H1 (cell line): ENCODE data around the gene QPCTL. TPM values are rescaled to one million over a fixed set of nuclear protein-coding genes. Genes with fewer than 3 reads are reported as not detected.

Experiments used
- CTCF ChIA-PET: fragments of 300-600 bp; sonication (Branson Sonifier 250); formaldehyde crosslinking; loops from one replicate; lab custom pipeline; 2021; ENCODE audit not compliant: partially characterized antibody; lab: Charles Lee
- POLR2A ChIA-PET: fragments of 300-600 bp; sonication (Branson Sonifier 250); formaldehyde crosslinking; loops from one replicate; lab custom pipeline; 2021; ENCODE audit warnings: inconsistent platforms; ENCODE audit not compliant: partially characterized antibody; lab: Charles Lee
- DNase-seq, 2 experiments: peaks; one replicate each; pipeline versions ENCODE4 v3.0.0 to v3.0.0-alpha.2; 2010 to 2022; ENCODE audit warnings: low spot score in 2 of 2, low read depth in 1 of 2, mixed read lengths in 1 of 2
- FAIRE-seq: peaks from 2 replicates; lab custom pipeline; 2011; peaks lifted over from hg19 to GRCh38; lab: Jason Lieb, UNC
- H2AFZ ChIP-seq: 2 replicates; pipeline ENCODE4 v1.8.1; 2012; ENCODE audit warnings: low read length, inconsistent platforms
- H2AK5ac ChIP-seq: 2 replicates; pipeline ENCODE4 v1.6.1; 2013; ENCODE audit warnings: low read depth, low read length
- H2BK120ac ChIP-seq: replicated peaks from 2 replicates; pipeline ENCODE3; 2013; ENCODE audit warnings: low read depth, low read length, inconsistent platforms
- H2BK12ac ChIP-seq: 2 replicates; pipeline ENCODE4 v1.6.1; 2013; ENCODE audit warnings: low read depth, low read length
- H2BK15ac ChIP-seq: 2 replicates; pipeline ENCODE4 v1.6.1; 2013; ENCODE audit warnings: low read length
- H2BK20ac ChIP-seq: 2 replicates; pipeline ENCODE4 v1.6.1; 2013; ENCODE audit warnings: low read length
- H2BK5ac ChIP-seq: 2 replicates; pipeline ENCODE4 v1.6.1; 2013; ENCODE audit warnings: low read depth, low read length
- H3K14ac ChIP-seq: 2 replicates; pipeline ENCODE4 v1.6.1; 2013; ENCODE audit warnings: inconsistent platforms; ENCODE audit not compliant: insufficient read length
- H3K18ac ChIP-seq: 2 replicates; pipeline ENCODE4 v1.6.1; 2013; ENCODE audit warnings: low read length; ENCODE audit errors: extremely low read depth
- H3K23ac ChIP-seq: 2 replicates; pipeline ENCODE4 v1.6.1; 2013; ENCODE audit warnings: inconsistent platforms; ENCODE audit not compliant: insufficient read length
- H3K23me2 ChIP-seq: 2 replicates; pipeline ENCODE4 v1.6.1; 2013; ENCODE audit warnings: low read depth, low read length
- H3K27ac ChIP-seq: 2 replicates; pipeline ENCODE4 v1.6.1; 2011; ENCODE audit warnings: low read depth, low read length, inconsistent platforms
- H3K27me3 ChIP-seq, 4 experiments: replicated peaks in 1 of 4; 1 replicate in 1 of 4; 2 replicates in 3 of 4; pipeline versions ENCODE4 v1.6.1 to v1.8.1; 2011 to 2013; ENCODE audit warnings: low read length in 3 of 4, mild to moderate bottlenecking in 3 of 4, inconsistent platforms in 2 of 4, mixed read lengths in 2 of 4, moderate library complexity in 1 of 4; ENCODE audit not compliant: control insufficient read depth in 3 of 4, insufficient read depth in 3 of 4; ENCODE audit errors: extremely low read depth in 1 of 4
- H3K36me3 ChIP-seq, 4 experiments: 2 replicates each; pipeline versions ENCODE4 v1.6.1 to v1.8.1; 2011 to 2013; ENCODE audit warnings: mild to moderate bottlenecking in 4 of 4, low read length in 3 of 4, moderate library complexity in 2 of 4, control low read depth in 1 of 4, inconsistent platforms in 1 of 4; ENCODE audit not compliant: insufficient read depth in 4 of 4, control insufficient read depth in 2 of 4
- H3K4ac ChIP-seq: replicated peaks from 2 replicates; pipeline ENCODE3; 2013; ENCODE audit warnings: low read length, low read depth, mixed read lengths, inconsistent platforms; ENCODE audit not compliant: insufficient read length
- H3K4me1 ChIP-seq, 4 experiments: replicated peaks in 1 of 4; 1 replicate in 1 of 4; 2 replicates in 3 of 4; pipeline versions ENCODE4 v1.6.1 to v1.8.1; 2011 to 2013; ENCODE audit warnings: low read length in 3 of 4, inconsistent platforms in 2 of 4, mixed read lengths in 1 of 4; ENCODE audit not compliant: insufficient read depth in 4 of 4, control insufficient read depth in 3 of 4
- H3K4me2 ChIP-seq, 2 experiments: 2 replicates each; pipeline versions ENCODE4 v1.6.1 to v1.8.1; 2011 to 2013; ENCODE audit warnings: low read depth in 2 of 2, low read length in 2 of 2, control low read depth in 1 of 2, inconsistent platforms in 1 of 2, mild to moderate bottlenecking in 1 of 2; ENCODE audit not compliant: insufficient read depth in 1 of 2
- H3K4me3 ChIP-seq, 4 experiments: fragments of 200-600, 300-600 bp in 1 of 4; sonication (generic), shearing (Covaris generic), sonication (Bioruptor Twin) in 1 of 4; 2 replicates each; pipeline versions ENCODE4 v1.5.1 to v1.8.1; 2011 to 2016; ENCODE audit warnings: low read length in 4 of 4, low read depth in 3 of 4, control low read depth in 2 of 4, inconsistent platforms in 2 of 4, mild to moderate bottlenecking in 2 of 4, mixed read lengths in 1 of 4, moderate library complexity in 1 of 4; ENCODE audit not compliant: insufficient read depth in 2 of 4; ENCODE audit errors: extremely low read depth in 1 of 4
- H3K56ac ChIP-seq: replicated peaks from 2 replicates; pipeline ENCODE3; 2013; ENCODE audit warnings: low read depth, mild to moderate bottlenecking, mixed read lengths, low read length, inconsistent platforms; ENCODE audit not compliant: insufficient read length
- H3K79me1 ChIP-seq: 2 replicates; pipeline ENCODE4 v1.6.1; 2013; ENCODE audit warnings: low read depth, low read length, control low read depth
- H3K79me2 ChIP-seq, 2 experiments: 2 replicates each; pipeline versions ENCODE4 v1.6.1 to v1.8.1; 2012 to 2013; ENCODE audit warnings: low read length in 2 of 2, mild to moderate bottlenecking in 2 of 2, inconsistent platforms in 1 of 2; ENCODE audit not compliant: insufficient read depth in 2 of 2, control insufficient read depth in 1 of 2
- H3K9ac ChIP-seq, 4 experiments: replicated peaks in 1 of 4; 1 replicate in 1 of 4; 2 replicates in 3 of 4; pipeline versions ENCODE4 v1.6.1 to v1.8.1; 2011 to 2013; ENCODE audit warnings: low read depth in 3 of 4, low read length in 3 of 4, control low read depth in 2 of 4, mild to moderate bottlenecking in 2 of 4, moderate library complexity in 2 of 4, inconsistent platforms in 1 of 4; ENCODE audit errors: extremely low read depth in 1 of 4
- H3K9me3 ChIP-seq, 2 experiments: 2 replicates each; pipeline versions ENCODE4 v1.6.1 to v1.8.1; 2012 to 2013; ENCODE audit warnings: mild to moderate bottlenecking in 2 of 2, moderate library complexity in 2 of 2, control low read depth in 1 of 2, inconsistent platforms in 1 of 2, low read depth in 1 of 2, low read length in 1 of 2, mixed read lengths in 1 of 2; ENCODE audit not compliant: insufficient read depth in 2 of 2
- H4K20me1 ChIP-seq, 2 experiments: replicated peaks in 1 of 2; 2 replicates each; pipeline versions ENCODE3 to v1.8.1; 2011 to 2013; ENCODE audit warnings: inconsistent platforms in 2 of 2, low read length in 2 of 2, mild to moderate bottlenecking in 1 of 2; ENCODE audit not compliant: insufficient read depth in 2 of 2, control insufficient read depth in 1 of 2
- H4K5ac ChIP-seq: 2 replicates; pipeline ENCODE4 v1.6.1; 2013; ENCODE audit warnings: low read length, low read depth, mixed read lengths, inconsistent platforms; ENCODE audit not compliant: insufficient read length
- H4K8ac ChIP-seq: 2 replicates; pipeline ENCODE4 v1.8.0; 2013; ENCODE audit warnings: mild to moderate bottlenecking, moderate library complexity, low read length, inconsistent platforms; ENCODE audit not compliant: insufficient read depth; ENCODE audit errors: extremely low read depth
- H4K91ac ChIP-seq: replicated peaks from 2 replicates; pipeline ENCODE3; 2013; ENCODE audit warnings: low read length, mixed read lengths, inconsistent platforms; ENCODE audit not compliant: insufficient read length
- CHD1 ChIP-seq: IDR thresholded peaks from 2 replicates; pipeline ENCODE4 v1.6.1; 2012; ENCODE audit warnings: low read depth, low read length, improper control_type of control experiment
- POLR2AphosphoS5 ChIP-seq: IDR thresholded peaks from 2 replicates; pipeline ENCODE4 v1.6.1; 2011; ENCODE audit warnings: low read depth, low read length
- SIX5 ChIP-seq: IDR thresholded peaks from 2 replicates; pipeline ENCODE4 v1.6.1; 2011; ENCODE audit warnings: mild to moderate bottlenecking, low read depth, low read length
- WGBS, 2 experiments: shearing (Covaris generic) in 1 of 2; methylation state at CpG; one replicate each; pipeline versions ENCODE4 v1.1.6 to v1.1.7; 2013 to 2015; ENCODE audit warnings: low lambda C conversion rate in 2 of 2, mixed read lengths in 2 of 2, inconsistent platforms in 1 of 2, low coverage in 1 of 2, missing lambda C conversion rate in 1 of 2; ENCODE audit not compliant: insufficient replicate concordance in 2 of 2, insufficient coverage in 1 of 2, insufficient read length in 1 of 2; ENCODE audit errors: extremely low coverage in 1 of 2, missing lambda C conversion rate in 1 of 2; 5-methylcytosine and 5-hydroxymethylcytosine counted together
- polyA plus RNA-seq, 7 experiments: library from polyadenylated mRNA; depleted of rRNA in 3 of 7; stranded (reverse) in 5 of 7; unstranded in 2 of 7; fragments of >200 nt in 5 of 7; fragments of 200-250 nt in 2 of 7; gene quantifications; 1 replicate in 5 of 7; 2 replicates in 1 of 7; 4 replicates in 1 of 7; pipeline versions ENCODE4 v1.2.1 to v1.2.3, GENCODE V29; 2011 to 2013; ENCODE audit warnings: missing spikeins in 2 of 7, mixed read lengths in 2 of 7
- total RNA-seq: library from RNA; stranded (reverse); fragmentation: NEBNext Ultra II Directional; extraction: Animal tissue kit (Norgen Biotek cat#: 25700); gene quantifications from 2 replicates; pipeline ENCODE4 v1.2.1, GENCODE V29; 2021

The QPCTL gene
- total and polyA plus RNA-seq, 2 of the 8 experiments (the other 6 are each of a cell fraction or from before 2014, with no cell fraction given) = 25.2 to 35.3 TPM

GRCh38 chr19:45710356-45711130 lies 18.1 kb downstream of the QPCTL start:
- Histone ChIP-seq H2AFZ (no peak overlapping the region), H4K20me1 (peaks cover 5% of the 10 kb centered on the region in 2 experiments), H3K79me2 (peaks cover 4 to 20% of the 10 kb centered on the region in 2 experiments), H3K36me3 (peaks cover 0 to 19% (median 11%) of the 10 kb centered on the region in 4 experiments; a peak in 6 of 8 replicates), H3K9me3 (no peaks in the 10 kb centered on the region), H2BK5ac (no peak overlapping the region), H2AK5ac (no peak overlapping the region), H3K79me1 (peaks cover 8% of the 10 kb centered on the region), H3K27me3 (no peaks in the 10 kb centered on the region), H4K5ac (no peak overlapping the region), H3K18ac (no peak overlapping the region), H2BK15ac (no peak overlapping the region), H3K4me3 (no peak overlapping the region), H2BK120ac (no peak overlapping the region), H3K4me1 (peaks cover 0 to 4% (median 2%) of the 10 kb centered on the region in 4 experiments; a peak in 2 of 7 replicates), H3K4ac (no peak overlapping the region), H3K23ac (no peak overlapping the region), H2BK12ac (no peak overlapping the region), H3K27ac (no peak overlapping the region), H3K4me2 (no peak overlapping the region), H3K9ac (no peak overlapping the region), H4K91ac (no peak overlapping the region), H4K8ac (no peak overlapping the region), H3K14ac (no peak overlapping the region), H2BK20ac (no peak overlapping the region), H3K56ac (no peak overlapping the region), H3K23me2 (no peaks in the 10 kb centered on the region)
- FAIRE-seq (no peak), DNase-seq (no peak)
- WGBS, 2 experiments = 92% methylated on average over 10 of the region's 10 CpGs; no CpG with 5 or more reads in 1 of the 2 experiments
- ChIA-PET POLR2A (interaction anchor here (0.6 to 20.0 kb wide), 9 partner anchors 9 to 56 kb away, joined by 3 to 284 read pairs (median 4); partner anchors contain the start of genes MEIOSIN, QPCTL and SIX5), CTCF (interaction anchor here (0.5 to 1.8 kb wide), 7 partner anchors 10 to 299 kb away, joined by 3 to 6 read pairs (median 3); no protein-coding TSS in a partner anchor)
- no peak for TF ChIP-seq SIX5
- TF ChIP-seq CHD1 = no peak
- TF ChIP-seq POLR2AphosphoS5 = no peak
